BJ (cell line): Measurements from ENCODE around the gene SIX5. TPM values are rescaled to one million over a fixed set of nuclear protein-coding genes. Genes with fewer than 3 reads are reported as not detected.
A peak's percentile ranks its signal among the peaks of the same experiment; 100 is the strongest.

ENCODE experiments used
- CTCF ChIA-PET: fragments of 350-600 bp; formaldehyde crosslinking; extraction: SDS; loops from one replicate; lab custom pipeline; 2021; ENCODE audit warnings: antibody characterized with exemption, inconsistent platforms; lab: Yijun Ruan, JAX
- POLR2A ChIA-PET: fragments of 300-600 bp; sonication (Branson Sonifier 250); formaldehyde crosslinking; extraction: SDS; loops from one replicate; lab custom pipeline; 2021; ENCODE audit warnings: antibody characterized with exemption; lab: Charles Lee
- DNase-seq: peaks from one replicate; pipeline ENCODE4 v3.0.0-alpha.2; 2011; ENCODE audit warnings: low read depth
- H3K27me3 ChIP-seq: 2 replicates; pipeline ENCODE4 v1.6.0; 2011; ENCODE audit warnings: low read length; ENCODE audit not compliant: control insufficient read depth, insufficient read depth
- H3K36me3 ChIP-seq: 2 replicates; pipeline ENCODE4 v1.5.1; 2011; ENCODE audit warnings: low read length; ENCODE audit not compliant: control insufficient read depth, insufficient read depth
- H3K4me3 ChIP-seq: 2 replicates; pipeline ENCODE4 v1.5.1; 2011; ENCODE audit warnings: low read depth, mild to moderate bottlenecking, control low read depth, low read length
- CTCF ChIP-seq: IDR thresholded peaks from 2 replicates; pipeline ENCODE4 v1.5.1; 2011; ENCODE audit warnings: low read depth, mild to moderate bottlenecking, control low read depth, inconsistent platforms, low read length, moderate library complexity; ENCODE audit not compliant: insufficient read depth
- polyA plus RNA-seq: library from polyadenylated mRNA; depleted of rRNA; stranded (reverse); fragments of >200 nt; gene quantifications from 2 replicates; pipeline ENCODE4 v1.2.3, GENCODE V29; 2011

Gene SIX5
- polyA plus RNA-seq, 1 experiment = 12.5 TPM

GRCh38 chr19:45782820-45783785, 14.1 kb upstream of the SIX5 start:
- DNase-seq = peak; percentile 42
- no peak for TF ChIP-seq CTCF
- CTCF ChIA-PET = interaction anchor here (1.0 to 4.1 kb wide), 9 partner anchors 9 to 91 kb away, joined by 3 to 31 read pairs (median 11); partner anchors contain the start of genes DMWD, QPCTL and SIX5
- H3K36me3 ChIP-seq = peaks cover 30% of the 10 kb centered on the region
- peak overlapping the region; percentile 77 for H3K4me3 ChIP-seq
- no peaks in the 10 kb centered on the region for H3K27me3 ChIP-seq
- POLR2A ChIA-PET = interaction anchor here (0.5 to 1.4 kb wide), 11 partner anchors 10 to 603 kb away, joined by 3 to 24 read pairs (median 8); partner anchors contain the start of genes DMWD, IRF2BP1, QPCTL and SIX5

DNA sequence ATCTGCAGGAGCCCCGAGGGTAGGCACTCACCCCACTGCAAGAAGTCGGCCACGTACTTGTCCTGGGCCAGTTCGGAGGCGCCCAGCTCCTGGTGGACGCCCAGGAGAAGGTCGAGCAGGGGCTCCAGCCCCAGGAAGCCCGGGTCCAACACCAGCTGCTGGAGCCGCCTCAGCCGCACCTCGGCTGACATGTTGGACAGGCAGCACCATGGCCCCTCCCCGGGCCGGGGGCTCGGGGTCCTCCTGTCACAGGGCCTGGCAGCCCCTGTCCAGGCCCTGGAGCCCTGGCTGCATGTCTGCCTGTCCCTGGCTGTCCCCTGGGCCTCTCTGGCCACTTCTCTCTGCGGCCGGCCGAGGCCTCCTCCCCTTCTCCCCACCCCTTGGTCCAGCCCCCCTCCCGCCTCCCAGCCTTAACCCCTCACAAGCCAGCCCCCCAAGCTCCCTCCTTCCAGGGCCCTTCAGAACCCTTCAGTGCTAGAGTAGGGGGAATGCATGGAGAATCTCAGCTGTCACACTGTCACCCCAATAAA, 13.2 kb upstream of the SIX5 start, which contains the start of gene DMPK:
DMPK (minus strand) TSS at position 329 of the 530 bp plus-strand sequence; CDS start at position 191, 138 bp downstream.
- DNase-seq = no peak
- 0 out of 2 replicates have a peak, but pooled peaks have one; percentile 8 for TF ChIP-seq CTCF
- no peaks in the 10 kb centered on the region for H3K27me3 ChIP-seq
- peaks cover 37% of the 10 kb centered on the region for H3K36me3 ChIP-seq
- CTCF ChIA-PET = interaction anchor here (1.1 to 4.1 kb wide), 7 partner anchors 10 to 35 kb away, joined by 3 to 31 read pairs (median 13); partner anchors contain the start of genes DMWD and SIX5
- peak within 1 kb of the TSS; percentile 77 for H3K4me3 ChIP-seq
- POLR2A ChIA-PET = interaction anchor here (0.5 to 1.4 kb wide), 9 partner anchors 9 to 603 kb away, joined by 3 to 16 read pairs (median 3); partner anchors contain the start of genes DMWD, QPCTL, SIX5 and SNRPD2

DNA sequence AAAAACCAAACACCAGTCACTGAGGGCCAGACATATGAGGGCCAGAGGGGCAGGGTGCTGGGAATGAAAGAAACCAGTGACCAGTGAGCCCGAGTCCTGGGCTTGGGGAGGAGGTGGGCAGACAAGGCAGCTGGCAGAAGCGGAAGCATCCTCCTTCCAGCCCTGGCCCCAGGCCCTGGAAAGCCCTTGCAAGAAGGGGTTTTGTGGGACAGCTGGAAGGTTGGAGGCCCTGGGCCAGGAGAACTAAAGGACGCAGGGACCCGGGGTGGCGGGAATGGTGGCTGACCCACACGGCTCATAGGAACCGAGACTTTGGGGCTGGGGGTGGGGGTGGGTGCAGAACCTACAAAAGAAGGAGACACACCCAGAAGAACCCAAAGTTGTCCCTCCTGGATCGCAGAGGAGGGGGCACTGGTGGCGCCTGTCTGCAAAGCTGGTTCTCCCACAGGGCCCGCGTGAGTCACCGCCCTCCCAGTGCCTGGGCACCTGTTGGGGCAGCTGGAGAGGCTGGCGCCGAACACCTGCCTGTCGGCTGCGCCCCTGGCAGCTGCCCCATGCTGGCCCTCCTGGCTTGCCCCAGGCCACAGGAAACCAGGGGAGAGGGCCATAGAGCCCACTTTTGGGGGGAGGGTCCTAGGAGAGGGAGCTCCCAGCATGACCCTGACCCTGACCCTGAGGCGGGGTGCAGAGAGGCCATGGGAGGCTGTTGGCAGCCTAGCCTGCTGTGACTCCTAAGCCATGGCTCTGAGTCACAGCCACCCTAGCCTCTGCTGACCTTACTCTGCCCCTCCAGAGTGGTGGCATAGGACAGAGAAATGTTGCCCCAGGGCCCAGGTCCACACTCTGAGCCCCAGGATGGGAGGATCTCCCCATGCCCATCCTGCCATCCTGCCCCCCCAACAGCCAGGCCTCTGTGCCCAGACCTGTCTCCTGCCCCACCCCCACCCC, 12.4 kb upstream of the SIX5 start:
- Histone ChIP-seq H3K36me3 (peaks cover 37% of the 10 kb centered on the region), H3K4me3 (peak overlapping the region; percentile 77), H3K27me3 (no peaks in the 10 kb centered on the region)
- ChIA-PET CTCF (interaction anchor here (2.1 to 4.1 kb wide), 5 partner anchors 9 to 35 kb away, joined by 11 to 31 read pairs (median 16); partner anchors contain the start of genes DMWD and SIX5), POLR2A (interaction anchor here (0.5 to 1.1 kb wide), 2 partner anchors 12 to 25 kb away, joined by 3 to 10 read pairs; partner anchors contain the start of gene SIX5)
- TF ChIP-seq CTCF = no peak
- DNase-seq = no peak

GRCh38 chr19:45780448-45781213, 11.6 kb upstream of the SIX5 start:
- no peak for DNase-seq
- Histone ChIP-seq H3K4me3 (peak overlapping the region; percentile 77), H3K36me3 (peaks cover 31% of the 10 kb centered on the region), H3K27me3 (no peaks in the 10 kb centered on the region)
- TF ChIP-seq CTCF = no peak
- ChIA-PET CTCF (interaction anchor here (2.6 to 4.1 kb wide), 3 partner anchors 11 to 36 kb away, joined by 16 to 31 read pairs (median 31); partner anchors contain the start of gene SIX5), POLR2A (interaction anchor here (1.1 kb wide), 1 partner anchor 11 kb away, joined by 3 read pairs; the partner anchor contains the start of gene SIX5)
